Right lobe of liver (tissue), 4 donors: ENCODE data around the gene REPS2.

ENCODE experiments used
- POLR2A ChIP-seq: fragments of 450-650 bp; IDR thresholded peaks from one replicate; pipeline ENCODE4 v1.6.1; 2017; ENCODE audit warnings: antibody characterized with exemption, mild to moderate bottlenecking
- TF ChIP-seq, protein P1 (sequence below), 4 donors: fragments of 200-600 bp in 3 of 4; fragments of 450-650 bp in 1 of 4; IDR thresholded peaks; one replicate each; pipeline versions ENCODE4 v1.5.1 to v1.8.0; 2016 to 2022; ENCODE audit warnings: antibody characterized with exemption in 4 of 4, mild to moderate bottlenecking in 2 of 4
- donor health status: DM: no; HTN: no; CAD: no.
- donor health status: DM: no; HTN: no; CAD: no.
- donor health status: DM: no; HTN: yes; CAD: no.

DNA sequence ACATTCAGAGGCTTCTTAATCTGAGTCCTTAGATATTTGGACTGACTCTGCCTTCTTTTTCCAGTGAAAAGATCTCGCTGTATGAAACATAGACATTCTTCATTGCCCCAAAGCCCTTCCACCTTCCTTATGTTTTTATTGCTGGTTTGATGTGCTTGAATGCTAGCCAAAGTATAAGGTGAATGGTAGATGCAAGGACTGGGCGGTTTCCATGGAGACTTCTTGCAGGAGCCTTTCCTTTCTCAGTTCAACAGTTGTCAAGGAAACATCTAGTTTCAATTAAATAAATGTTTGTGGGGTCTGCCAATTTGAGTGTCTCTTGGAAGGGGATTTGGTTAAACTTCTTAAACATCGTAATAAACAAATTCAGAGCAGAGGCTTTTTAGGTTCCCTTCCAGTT lies 46.0 kb downstream of the REPS2 start:
- TF ChIP-seq, protein P1, sequence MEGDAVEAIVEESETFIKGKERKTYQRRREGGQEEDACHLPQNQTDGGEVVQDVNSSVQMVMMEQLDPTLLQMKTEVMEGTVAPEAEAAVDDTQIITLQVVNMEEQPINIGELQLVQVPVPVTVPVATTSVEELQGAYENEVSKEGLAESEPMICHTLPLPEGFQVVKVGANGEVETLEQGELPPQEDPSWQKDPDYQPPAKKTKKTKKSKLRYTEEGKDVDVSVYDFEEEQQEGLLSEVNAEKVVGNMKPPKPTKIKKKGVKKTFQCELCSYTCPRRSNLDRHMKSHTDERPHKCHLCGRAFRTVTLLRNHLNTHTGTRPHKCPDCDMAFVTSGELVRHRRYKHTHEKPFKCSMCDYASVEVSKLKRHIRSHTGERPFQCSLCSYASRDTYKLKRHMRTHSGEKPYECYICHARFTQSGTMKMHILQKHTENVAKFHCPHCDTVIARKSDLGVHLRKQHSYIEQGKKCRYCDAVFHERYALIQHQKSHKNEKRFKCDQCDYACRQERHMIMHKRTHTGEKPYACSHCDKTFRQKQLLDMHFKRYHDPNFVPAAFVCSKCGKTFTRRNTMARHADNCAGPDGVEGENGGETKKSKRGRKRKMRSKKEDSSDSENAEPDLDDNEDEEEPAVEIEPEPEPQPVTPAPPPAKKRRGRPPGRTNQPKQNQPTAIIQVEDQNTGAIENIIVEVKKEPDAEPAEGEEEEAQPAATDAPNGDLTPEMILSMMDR (IDR thresholded peaks at IDR 0.05): no peak
- no peak for TF ChIP-seq POLR2A
